Measurements from ENCODE around the gene OXT. TPM values are rescaled to one million over a fixed set of nuclear protein-coding genes. Genes with fewer than 3 reads are reported as not detected.

OXT gene
- total RNA-seq, 2 experiments from 2014 or later = not detected

DNA sequence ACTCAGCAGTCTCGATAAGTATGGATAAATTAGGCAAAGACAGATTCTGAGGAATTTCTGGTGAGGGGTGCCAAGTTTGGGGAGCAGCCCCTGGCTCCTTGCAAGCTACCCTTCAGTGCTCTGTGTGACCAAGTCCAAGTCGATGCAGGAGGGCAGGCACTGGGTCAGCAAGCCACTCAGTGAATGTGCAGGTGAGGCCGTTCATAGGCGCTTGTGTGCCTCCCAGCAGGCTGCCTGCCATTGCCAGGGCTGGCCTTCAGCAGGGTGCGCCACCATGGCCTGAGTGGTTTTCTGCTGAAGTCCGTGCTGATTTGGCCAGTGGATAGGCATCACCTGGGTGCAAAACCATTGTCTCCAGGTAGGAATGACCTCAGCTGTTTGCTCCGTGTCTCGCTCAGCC is 31.3 kb upstream of the OXT start:
- Histone ChIP-seq H2AFZ (ENCODE audit: low read length) (no peak overlapping the region), H3K4me3 (ENCODE audit: low read depth, low read length, poor library complexity, severe bottlenecking) (no peak overlapping the region), H3K4me1 (ENCODE audit: insufficient read depth, low read length, poor library complexity, severe bottlenecking) (peaks cover 3% of the 10 kb centered on the region), H3K27ac (ENCODE audit: low read depth, low read length, poor library complexity, severe bottlenecking) (no peak overlapping the region), H3K36me3 (ENCODE audit: insufficient read depth, low read length) (peaks cover 43% of the 10 kb centered on the region), H3K9me2 (ENCODE audit: insufficient read depth, low read length) (no peaks in the 10 kb centered on the region), H3K9me3 (ENCODE audit: low read length) (no peaks in the 10 kb centered on the region), H4K20me1 (ENCODE audit: insufficient read depth, low read length) (no peaks in the 10 kb centered on the region), H3K79me2 (ENCODE audit: insufficient read depth, low read depth, low read length) (no peaks in the 10 kb centered on the region), H3K4me2 (ENCODE audit: low read length) (no peak overlapping the region)
- DNase-seq (ENCODE audit: low spot score) = no peak
- POLR2A ChIA-PET = no interaction called here
- CTCF ChIA-PET (ENCODE audit: unreplicated experiment) = no interaction called here
- TF ChIP-seq EZH2phosphoT487 (IDR thresholded peaks at IDR 0.05; ENCODE audit: borderline replicate concordance, low read depth, low read length) = no peak
- TF ChIP-seq, protein P1, sequence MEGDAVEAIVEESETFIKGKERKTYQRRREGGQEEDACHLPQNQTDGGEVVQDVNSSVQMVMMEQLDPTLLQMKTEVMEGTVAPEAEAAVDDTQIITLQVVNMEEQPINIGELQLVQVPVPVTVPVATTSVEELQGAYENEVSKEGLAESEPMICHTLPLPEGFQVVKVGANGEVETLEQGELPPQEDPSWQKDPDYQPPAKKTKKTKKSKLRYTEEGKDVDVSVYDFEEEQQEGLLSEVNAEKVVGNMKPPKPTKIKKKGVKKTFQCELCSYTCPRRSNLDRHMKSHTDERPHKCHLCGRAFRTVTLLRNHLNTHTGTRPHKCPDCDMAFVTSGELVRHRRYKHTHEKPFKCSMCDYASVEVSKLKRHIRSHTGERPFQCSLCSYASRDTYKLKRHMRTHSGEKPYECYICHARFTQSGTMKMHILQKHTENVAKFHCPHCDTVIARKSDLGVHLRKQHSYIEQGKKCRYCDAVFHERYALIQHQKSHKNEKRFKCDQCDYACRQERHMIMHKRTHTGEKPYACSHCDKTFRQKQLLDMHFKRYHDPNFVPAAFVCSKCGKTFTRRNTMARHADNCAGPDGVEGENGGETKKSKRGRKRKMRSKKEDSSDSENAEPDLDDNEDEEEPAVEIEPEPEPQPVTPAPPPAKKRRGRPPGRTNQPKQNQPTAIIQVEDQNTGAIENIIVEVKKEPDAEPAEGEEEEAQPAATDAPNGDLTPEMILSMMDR (conservative IDR thresholded peaks at IDR 0.05; ENCODE audit: low read length) = no peak
- no TSS peak for BruUV-seq (replicated peaks)
- intact Hi-C loops (cut with micrococcal nuclease; ENCODE audit: unreplicated experiment) = no loop called here

DNA sequence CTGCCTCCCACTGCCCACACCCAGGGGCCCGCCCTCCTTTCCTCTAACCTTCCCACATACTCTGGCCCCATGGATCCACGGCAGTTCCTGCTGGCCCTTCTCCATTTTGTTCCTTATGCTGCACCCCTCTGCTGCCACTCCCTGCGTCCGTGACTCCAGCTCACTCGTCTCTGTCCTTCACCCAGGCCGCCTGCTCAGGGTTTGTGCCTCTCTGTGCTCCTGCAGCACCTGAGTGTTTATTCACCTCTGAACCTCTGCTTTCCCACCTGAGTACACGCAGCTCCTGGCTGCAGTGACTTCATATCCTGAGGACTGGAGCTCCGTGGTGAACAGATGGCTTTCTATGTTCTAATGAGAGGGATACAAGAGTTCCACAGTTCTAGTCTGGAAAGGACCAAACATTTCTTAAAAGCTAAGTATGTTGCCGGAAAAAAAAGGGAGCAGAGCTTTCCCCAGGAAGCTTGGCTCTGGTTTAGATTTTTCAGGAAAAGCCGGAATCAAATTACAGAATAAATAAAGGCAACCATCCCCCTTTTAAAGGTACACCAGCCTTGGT is 29.5 kb upstream of the OXT start:
- CTCF ChIA-PET (ENCODE audit: unreplicated experiment) = no interaction called here
- Histone ChIP-seq H3K4me2 (ENCODE audit: low read length) (no peak overlapping the region), H3K9me2 (ENCODE audit: insufficient read depth, low read length) (no peaks in the 10 kb centered on the region), H3K4me1 (ENCODE audit: insufficient read depth, low read length, poor library complexity, severe bottlenecking) (peaks cover 10% of the 10 kb centered on the region), H4K20me1 (ENCODE audit: insufficient read depth, low read length) (no peaks in the 10 kb centered on the region), H3K9me3 (ENCODE audit: low read length) (no peaks in the 10 kb centered on the region), H3K79me2 (ENCODE audit: insufficient read depth, low read depth, low read length) (peaks cover 6% of the 10 kb centered on the region), H3K27ac (ENCODE audit: low read depth, low read length, poor library complexity, severe bottlenecking) (no peak overlapping the region), H3K4me3 (ENCODE audit: low read depth, low read length, poor library complexity, severe bottlenecking) (no peak overlapping the region), H2AFZ (ENCODE audit: low read length) (no peak overlapping the region), H3K36me3 (ENCODE audit: insufficient read depth, low read length) (peaks cover 25% of the 10 kb centered on the region)
- no peak for DNase-seq (ENCODE audit: low spot score)
- BruUV-seq (replicated peaks) = no TSS peak
- TF ChIP-seq, protein P1 (conservative IDR thresholded peaks at IDR 0.05; ENCODE audit: low read length) = no peak
- no peak for TF ChIP-seq EZH2phosphoT487 (IDR thresholded peaks at IDR 0.05; ENCODE audit: borderline replicate concordance, low read depth, low read length)
- intact Hi-C loops (cut with micrococcal nuclease; ENCODE audit: unreplicated experiment) = no loop called here
- POLR2A ChIA-PET = interaction anchor here (0.6 kb wide), 1 partner anchor 14 kb away, joined by 6 read pairs; no protein-coding TSS in a partner anchor

DNA sequence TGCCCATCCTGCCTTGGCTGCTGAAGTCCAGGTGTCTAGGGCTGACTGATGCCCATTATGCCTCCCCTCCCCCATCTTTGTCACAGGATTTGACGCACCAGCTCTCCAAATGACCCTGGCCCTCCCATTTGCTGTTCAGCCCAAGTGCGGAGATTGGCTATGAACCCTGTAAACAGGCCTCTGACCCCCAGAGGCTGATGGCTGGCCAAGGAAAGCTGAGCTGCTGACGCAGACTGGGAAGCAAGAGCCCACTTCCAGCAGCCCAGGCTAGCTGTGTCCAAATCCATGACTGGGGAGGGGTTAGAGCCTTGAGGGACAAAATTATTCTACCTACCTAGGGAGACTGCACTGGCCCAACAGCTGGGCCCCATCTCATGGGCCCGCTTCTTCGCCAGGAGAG is 28.8 kb upstream of the OXT start:
- no peaks in the 10 kb centered on the region for H4K20me1 ChIP-seq (ENCODE audit: insufficient read depth, low read length)
- DNase-seq (ENCODE audit: low spot score) = no peak
- CTCF ChIA-PET (ENCODE audit: unreplicated experiment) = no interaction called here
- H3K79me2 ChIP-seq (ENCODE audit: insufficient read depth, low read depth, low read length) = peaks cover 13% of the 10 kb centered on the region
- intact Hi-C loops (cut with micrococcal nuclease; ENCODE audit: unreplicated experiment) = no loop called here
- H3K4me2 ChIP-seq (ENCODE audit: low read length) = no peak overlapping the region
- H3K36me3 ChIP-seq (ENCODE audit: insufficient read depth, low read length) = peaks cover 21% of the 10 kb centered on the region
- peaks cover 13% of the 10 kb centered on the region for H3K4me1 ChIP-seq (ENCODE audit: insufficient read depth, low read length, poor library complexity, severe bottlenecking)
- H3K9me3 ChIP-seq (ENCODE audit: low read length) = no peaks in the 10 kb centered on the region
- H3K27ac ChIP-seq (ENCODE audit: low read depth, low read length, poor library complexity, severe bottlenecking) = no peak overlapping the region
- no TSS peak for BruUV-seq (replicated peaks)
- POLR2A ChIA-PET = interaction anchor here (0.6 kb wide), 1 partner anchor 13 kb away, joined by 6 read pairs; no protein-coding TSS in a partner anchor
- no peak overlapping the region for H2AFZ ChIP-seq (ENCODE audit: low read length)
- no peaks in the 10 kb centered on the region for H3K9me2 ChIP-seq (ENCODE audit: insufficient read depth, low read length)
- no peak overlapping the region for H3K4me3 ChIP-seq (ENCODE audit: low read depth, low read length, poor library complexity, severe bottlenecking)
- TF ChIP-seq EZH2phosphoT487 (IDR thresholded peaks at IDR 0.05; ENCODE audit: borderline replicate concordance, low read depth, low read length) = no peak
- TF ChIP-seq, protein P1 (conservative IDR thresholded peaks at IDR 0.05; ENCODE audit: low read length) = no peak
